HEK293 (cell line): Measurements from ENCODE around the gene AXDND1.

Source experiments
- CTCF ChIP-seq: fragments of 450-650 bp; formaldehyde crosslinking; IDR thresholded peaks from 2 replicates; pipeline ENCODE4 v1.5.1; 2016; ENCODE audit warnings: missing biosample characterization, missing genetic modification characterization
- HOXA7 ChIP-seq: sonication (generic); formaldehyde crosslinking; IDR thresholded peaks from 2 replicates; pipeline ENCODE4 v1.8.1; 2022; ENCODE audit warnings: missing genetic modification reagents, borderline replicate concordance
- MYNN ChIP-seq: fragments of 450-650 bp; formaldehyde crosslinking; IDR thresholded peaks from 2 replicates; pipeline ENCODE4 v1.5.1; 2016; ENCODE audit warnings: missing biosample characterization, missing genetic modification characterization, borderline replicate concordance
- ZBTB7A ChIP-seq: fragments of 450-650 bp; formaldehyde crosslinking; IDR thresholded peaks from 2 replicates; pipeline ENCODE4 v1.5.1; 2016; ENCODE audit warnings: low read depth, missing biosample characterization, missing genetic modification characterization
- ZFP37 ChIP-seq: fragments of 450-650 bp; formaldehyde crosslinking; IDR thresholded peaks from 2 replicates; pipeline ENCODE4 v1.5.1; 2016; ENCODE audit warnings: missing biosample characterization, missing genetic modification characterization
- ZNF114 ChIP-seq: fragments of 450-650 bp; formaldehyde crosslinking; IDR thresholded peaks from 2 replicates; pipeline ENCODE4 v1.5.0; 2017; ENCODE audit warnings: missing biosample characterization, missing genetic modification characterization
- ZNF2 ChIP-seq: fragments of 450-650 bp; formaldehyde crosslinking; IDR thresholded peaks from 2 replicates; pipeline ENCODE4 v1.5.1; 2016; ENCODE audit warnings: missing biosample characterization, missing genetic modification characterization
- ZNF23 ChIP-seq: fragments of 450-650 bp; formaldehyde crosslinking; IDR thresholded peaks from 2 replicates; pipeline ENCODE4 v1.5.1; 2016; ENCODE audit warnings: missing biosample characterization, missing genetic modification characterization, borderline replicate concordance
- ZNF501 ChIP-seq: fragments of 450-650 bp; formaldehyde crosslinking; IDR thresholded peaks from 2 replicates; pipeline ENCODE4 v1.5.1; 2016; ENCODE audit warnings: missing biosample characterization, missing genetic modification characterization
- ZNF510 ChIP-seq: fragments of 450-650 bp; formaldehyde crosslinking; IDR thresholded peaks from 2 replicates; pipeline ENCODE4 v1.5.1; 2018; ENCODE audit warnings: mild to moderate bottlenecking, missing genetic modification characterization, missing biosample characterization; ENCODE audit not compliant: insufficient replicate concordance
- ZNF600 ChIP-seq: fragments of 450-650 bp; formaldehyde crosslinking; IDR thresholded peaks from 2 replicates; pipeline ENCODE4 v1.5.1; 2016; ENCODE audit warnings: missing biosample characterization, missing genetic modification characterization
- TF ChIP-seq, protein P1 (sequence below): fragments of 450-650 bp; formaldehyde crosslinking; IDR thresholded peaks from 2 replicates; pipeline ENCODE4 v1.5.1; 2017; ENCODE audit warnings: missing biosample characterization, missing genetic modification characterization
- TF ChIP-seq, protein P2 (sequence below): fragments of 450-650 bp; formaldehyde crosslinking; IDR thresholded peaks from 2 replicates; pipeline ENCODE4 v1.5.1; 2016; ENCODE audit warnings: missing biosample characterization, missing genetic modification characterization

GRCh38 chr1:179340918-179341317 lies 24.9 kb upstream of the AXDND1 start:
- TF ChIP-seq ZNF501 (no peak), ZBTB7A (no peak), CTCF (tag by site-specific recombination) (no peak), ZNF2 (tag by site-specific recombination) (no peak), ZNF600 (no peak), ZFP37 (tag by site-specific recombination) (no peak), ZNF23 (tag by site-specific recombination) (no peak), ZNF114 (no peak), ZNF510 (tag by site-specific recombination) (no peak), HOXA7 (CRISPR knock-in tag) (no peak), MYNN (tag by site-specific recombination) (no peak)
- TF ChIP-seq, protein P1, sequence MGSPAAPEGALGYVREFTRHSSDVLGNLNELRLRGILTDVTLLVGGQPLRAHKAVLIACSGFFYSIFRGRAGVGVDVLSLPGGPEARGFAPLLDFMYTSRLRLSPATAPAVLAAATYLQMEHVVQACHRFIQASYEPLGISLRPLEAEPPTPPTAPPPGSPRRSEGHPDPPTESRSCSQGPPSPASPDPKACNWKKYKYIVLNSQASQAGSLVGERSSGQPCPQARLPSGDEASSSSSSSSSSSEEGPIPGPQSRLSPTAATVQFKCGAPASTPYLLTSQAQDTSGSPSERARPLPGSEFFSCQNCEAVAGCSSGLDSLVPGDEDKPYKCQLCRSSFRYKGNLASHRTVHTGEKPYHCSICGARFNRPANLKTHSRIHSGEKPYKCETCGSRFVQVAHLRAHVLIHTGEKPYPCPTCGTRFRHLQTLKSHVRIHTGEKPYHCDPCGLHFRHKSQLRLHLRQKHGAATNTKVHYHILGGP: no peak
- TF ChIP-seq, protein P2, sequence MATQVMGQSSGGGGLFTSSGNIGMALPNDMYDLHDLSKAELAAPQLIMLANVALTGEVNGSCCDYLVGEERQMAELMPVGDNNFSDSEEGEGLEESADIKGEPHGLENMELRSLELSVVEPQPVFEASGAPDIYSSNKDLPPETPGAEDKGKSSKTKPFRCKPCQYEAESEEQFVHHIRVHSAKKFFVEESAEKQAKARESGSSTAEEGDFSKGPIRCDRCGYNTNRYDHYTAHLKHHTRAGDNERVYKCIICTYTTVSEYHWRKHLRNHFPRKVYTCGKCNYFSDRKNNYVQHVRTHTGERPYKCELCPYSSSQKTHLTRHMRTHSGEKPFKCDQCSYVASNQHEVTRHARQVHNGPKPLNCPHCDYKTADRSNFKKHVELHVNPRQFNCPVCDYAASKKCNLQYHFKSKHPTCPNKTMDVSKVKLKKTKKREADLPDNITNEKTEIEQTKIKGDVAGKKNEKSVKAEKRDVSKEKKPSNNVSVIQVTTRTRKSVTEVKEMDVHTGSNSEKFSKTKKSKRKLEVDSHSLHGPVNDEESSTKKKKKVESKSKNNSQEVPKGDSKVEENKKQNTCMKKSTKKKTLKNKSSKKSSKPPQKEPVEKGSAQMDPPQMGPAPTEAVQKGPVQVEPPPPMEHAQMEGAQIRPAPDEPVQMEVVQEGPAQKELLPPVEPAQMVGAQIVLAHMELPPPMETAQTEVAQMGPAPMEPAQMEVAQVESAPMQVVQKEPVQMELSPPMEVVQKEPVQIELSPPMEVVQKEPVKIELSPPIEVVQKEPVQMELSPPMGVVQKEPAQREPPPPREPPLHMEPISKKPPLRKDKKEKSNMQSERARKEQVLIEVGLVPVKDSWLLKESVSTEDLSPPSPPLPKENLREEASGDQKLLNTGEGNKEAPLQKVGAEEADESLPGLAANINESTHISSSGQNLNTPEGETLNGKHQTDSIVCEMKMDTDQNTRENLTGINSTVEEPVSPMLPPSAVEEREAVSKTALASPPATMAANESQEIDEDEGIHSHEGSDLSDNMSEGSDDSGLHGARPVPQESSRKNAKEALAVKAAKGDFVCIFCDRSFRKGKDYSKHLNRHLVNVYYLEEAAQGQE: no peak
